Colonic mucosa (tissue), 4 donors: ENCODE data around the gene RGCC. TPM values are rescaled to one million over a fixed set of nuclear protein-coding genes. Genes with fewer than 3 reads are reported as not detected.
A peak's percentile ranks its signal among the peaks of the same experiment; 100 is the strongest.

Source experiments
- DNase-seq: peaks from one replicate; pipeline ENCODE4 v3.0.0-alpha.2; 2020
- H3K27ac ChIP-seq: fragments of 200-600 bp; one replicate; pipeline ENCODE4 v1.8.0; 2021
- H3K27me3 ChIP-seq: fragments of 200-600 bp; one replicate; pipeline ENCODE4 v1.8.0; 2021
- H3K36me3 ChIP-seq: fragments of 200-600 bp; one replicate; pipeline ENCODE4 v1.8.0; 2021
- H3K4me1 ChIP-seq: fragments of 200-600 bp; one replicate; pipeline ENCODE4 v1.8.0; 2021; ENCODE audit warnings: mild to moderate bottlenecking
- H3K4me3 ChIP-seq: fragments of 200-600 bp; one replicate; pipeline ENCODE4 v1.8.0; 2021
- H3K9ac ChIP-seq, 2 donors: one replicate each; pipeline ENCODE4 v1.7.0; 2013; ENCODE audit warnings: control low read depth in 2 of 2, low read depth in 2 of 2, low read length in 2 of 2
- H3K9me3 ChIP-seq: fragments of 200-600 bp; one replicate; pipeline ENCODE4 v1.8.0; 2021
- intact Hi-C: fragments of 100-400 bp; cut with DNase I; formaldehyde crosslinking; loops from one replicate; pipeline ENCODE4 v1.14.1; 2022
- total RNA-seq, 2 donors: library from RNA; stranded (reverse); fragmentation: NEBNext Ultra II Directional in 1 of 2; extraction: Animal tissue kit (Norgen Biotek cat#: 25700) in 1 of 2; gene quantifications; one replicate each; pipeline ENCODE4 v1.2.1, GENCODE V29; 2021
- TF ChIP-seq, protein P1 (sequence below): fragments of 200-600 bp; IDR thresholded peaks from one replicate; pipeline ENCODE4 v1.8.0; 2022; ENCODE audit warnings: antibody characterized with exemption, mild to moderate bottlenecking
- donor health status: healthy.
- donor health status: DM: no; HTN: no; CAD: no.
- donor health status: DM: no; HTN: no; CAD: no.

Gene RGCC
- total RNA-seq, 2 donors from 2014 or later, result 5.6 to 10.4 TPM

DNA sequence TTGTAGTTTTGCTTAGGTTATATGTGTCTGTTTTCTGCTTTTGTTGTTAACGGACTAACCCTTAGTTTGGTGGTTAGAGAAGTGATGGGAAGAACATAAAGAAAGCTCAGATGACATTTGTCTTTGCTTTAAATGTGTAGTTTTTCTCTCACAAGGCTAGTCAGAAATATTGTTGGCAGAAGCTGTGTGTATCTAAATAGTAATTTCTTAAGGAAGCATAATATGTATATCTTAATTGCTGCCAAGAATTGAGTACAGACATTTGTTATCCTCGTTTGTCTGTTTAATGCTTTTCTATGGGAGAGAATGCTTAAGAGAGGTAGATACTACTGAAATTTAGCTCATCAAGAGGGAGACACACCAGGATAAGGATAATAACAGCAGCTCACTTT lies 2.7 kb downstream of the RGCC start:
- H3K4me1 ChIP-seq, result no peaks in the 10 kb centered on the region
- H3K36me3 ChIP-seq, result no peaks in the 10 kb centered on the region
- no peaks in the 10 kb centered on the region for H3K9me3 ChIP-seq
- H3K27ac ChIP-seq, result no peak overlapping the region
- peaks cover 23% of the 10 kb centered on the region for H3K27me3 ChIP-seq
- H3K4me3 ChIP-seq, result no peak overlapping the region
- H3K9ac ChIP-seq, result no peak overlapping the region
- no peak for DNase-seq
- TF ChIP-seq, protein P1, sequence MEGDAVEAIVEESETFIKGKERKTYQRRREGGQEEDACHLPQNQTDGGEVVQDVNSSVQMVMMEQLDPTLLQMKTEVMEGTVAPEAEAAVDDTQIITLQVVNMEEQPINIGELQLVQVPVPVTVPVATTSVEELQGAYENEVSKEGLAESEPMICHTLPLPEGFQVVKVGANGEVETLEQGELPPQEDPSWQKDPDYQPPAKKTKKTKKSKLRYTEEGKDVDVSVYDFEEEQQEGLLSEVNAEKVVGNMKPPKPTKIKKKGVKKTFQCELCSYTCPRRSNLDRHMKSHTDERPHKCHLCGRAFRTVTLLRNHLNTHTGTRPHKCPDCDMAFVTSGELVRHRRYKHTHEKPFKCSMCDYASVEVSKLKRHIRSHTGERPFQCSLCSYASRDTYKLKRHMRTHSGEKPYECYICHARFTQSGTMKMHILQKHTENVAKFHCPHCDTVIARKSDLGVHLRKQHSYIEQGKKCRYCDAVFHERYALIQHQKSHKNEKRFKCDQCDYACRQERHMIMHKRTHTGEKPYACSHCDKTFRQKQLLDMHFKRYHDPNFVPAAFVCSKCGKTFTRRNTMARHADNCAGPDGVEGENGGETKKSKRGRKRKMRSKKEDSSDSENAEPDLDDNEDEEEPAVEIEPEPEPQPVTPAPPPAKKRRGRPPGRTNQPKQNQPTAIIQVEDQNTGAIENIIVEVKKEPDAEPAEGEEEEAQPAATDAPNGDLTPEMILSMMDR, result no peak
- intact Hi-C loops, result loop anchor here (10.0 kb wide), 1 partner anchor 185 kb away; no protein-coding TSS in a partner anchor

DNA sequence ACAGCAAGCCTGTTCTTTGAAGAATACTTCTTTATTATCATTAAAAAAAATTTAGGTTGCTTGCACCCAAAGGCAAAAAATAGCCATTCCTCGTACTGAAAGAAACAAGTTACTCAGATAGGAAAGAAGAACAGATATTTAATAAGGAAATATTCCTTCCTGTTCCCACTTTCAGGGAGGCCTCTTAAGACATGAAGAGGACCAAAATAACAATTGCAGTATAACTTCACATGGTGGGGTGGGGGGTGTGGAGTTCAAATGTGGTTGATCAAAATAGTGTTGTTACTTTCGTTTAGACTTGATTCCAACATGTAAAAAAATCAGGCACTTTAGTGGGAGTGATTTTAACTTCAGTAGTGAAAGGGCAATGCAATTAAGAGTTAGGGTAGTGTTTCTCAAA lies 3.6 kb downstream of the RGCC start:
- no peaks in the 10 kb centered on the region for H3K4me1 ChIP-seq

DNA sequence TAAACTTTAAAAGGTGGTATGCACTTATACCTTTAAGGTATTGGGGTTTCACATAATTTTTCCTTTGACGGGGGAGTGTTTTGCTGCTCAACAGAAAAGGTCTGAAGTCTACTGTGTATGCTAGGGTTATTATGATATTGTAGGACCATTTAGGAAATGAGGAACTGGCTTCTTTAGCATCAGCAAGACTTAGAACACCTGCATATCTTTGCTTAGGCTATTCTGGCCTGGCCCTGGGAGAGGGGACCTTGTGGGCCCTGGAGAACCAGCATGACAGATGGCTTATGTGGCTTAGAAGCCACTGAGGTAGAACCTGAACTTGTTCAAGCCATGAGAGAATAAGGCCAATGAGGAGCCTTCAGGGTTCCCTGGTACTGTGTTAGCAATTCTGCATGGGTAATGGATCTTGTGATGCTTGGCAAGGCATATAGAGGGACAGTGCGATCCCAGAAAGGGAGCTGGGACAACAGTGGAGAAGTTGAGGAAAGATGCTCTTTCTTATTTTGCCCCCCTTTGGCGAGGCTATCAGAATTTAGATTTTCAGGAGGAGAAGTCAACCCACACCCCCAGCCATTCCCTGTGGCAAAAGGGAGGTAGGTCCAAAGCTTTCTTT lies 4.3 kb downstream of the RGCC start:
- Histone ChIP-seq H3K4me1 (no peaks in the 10 kb centered on the region), H3K36me3 (no peaks in the 10 kb centered on the region), H3K4me3 (no peak overlapping the region), H3K9me3 (no peaks in the 10 kb centered on the region), H3K9ac (no peak overlapping the region), H3K27ac (no peak overlapping the region), H3K27me3 (peaks cover 21% of the 10 kb centered on the region)
- no peak for DNase-seq
- TF ChIP-seq, protein P1, result no peak
- intact Hi-C loops, result loop anchor here (10.0 kb wide), 1 partner anchor 183 kb away; no protein-coding TSS in a partner anchor

More for the DNA sequence above, 3.6 kb downstream of the RGCC start:
- intact Hi-C loops, result loop anchor here (10.0 kb wide), 1 partner anchor 184 kb away; no protein-coding TSS in a partner anchor
- Histone ChIP-seq H3K4me3 (no peak overlapping the region), H3K9me3 (no peaks in the 10 kb centered on the region), H3K27ac (no peak overlapping the region), H3K9ac (no peak overlapping the region), H3K27me3 (peaks cover 23% of the 10 kb centered on the region), H3K36me3 (no peaks in the 10 kb centered on the region)
- TF ChIP-seq, protein P1, result no peak
- DNase-seq, result no peak

DNA sequence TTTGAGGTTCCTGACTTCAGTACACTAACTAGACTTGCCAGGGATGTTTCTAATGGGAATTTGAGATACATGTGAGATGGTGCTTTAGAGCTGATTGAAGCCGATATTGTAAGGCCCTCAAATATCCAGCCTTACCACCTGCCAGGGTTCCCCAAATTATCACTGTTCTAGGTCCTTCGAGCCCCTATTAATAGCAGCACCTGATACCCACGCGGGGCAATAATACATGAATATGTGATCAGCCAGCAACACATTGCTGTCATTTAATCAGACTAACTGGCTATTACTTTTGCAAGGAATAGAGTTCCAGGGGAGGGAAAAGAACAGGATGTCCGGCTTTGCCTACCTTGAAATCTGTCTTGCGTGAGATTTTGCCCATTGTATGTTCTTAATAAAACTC lies 5.1 kb downstream of the RGCC start:
- TF ChIP-seq, protein P1, result no peak
- Histone ChIP-seq H3K36me3 (no peaks in the 10 kb centered on the region), H3K27ac (no peak overlapping the region), H3K4me1 (no peaks in the 10 kb centered on the region), H3K9ac (no peak overlapping the region), H3K9me3 (no peaks in the 10 kb centered on the region), H3K27me3 (peaks cover 13% of the 10 kb centered on the region), H3K4me3 (no peak overlapping the region)
- no peak for DNase-seq
- intact Hi-C loops, result loop anchor here (10.0 kb wide), 1 partner anchor 182 kb away; no protein-coding TSS in a partner anchor

DNA sequence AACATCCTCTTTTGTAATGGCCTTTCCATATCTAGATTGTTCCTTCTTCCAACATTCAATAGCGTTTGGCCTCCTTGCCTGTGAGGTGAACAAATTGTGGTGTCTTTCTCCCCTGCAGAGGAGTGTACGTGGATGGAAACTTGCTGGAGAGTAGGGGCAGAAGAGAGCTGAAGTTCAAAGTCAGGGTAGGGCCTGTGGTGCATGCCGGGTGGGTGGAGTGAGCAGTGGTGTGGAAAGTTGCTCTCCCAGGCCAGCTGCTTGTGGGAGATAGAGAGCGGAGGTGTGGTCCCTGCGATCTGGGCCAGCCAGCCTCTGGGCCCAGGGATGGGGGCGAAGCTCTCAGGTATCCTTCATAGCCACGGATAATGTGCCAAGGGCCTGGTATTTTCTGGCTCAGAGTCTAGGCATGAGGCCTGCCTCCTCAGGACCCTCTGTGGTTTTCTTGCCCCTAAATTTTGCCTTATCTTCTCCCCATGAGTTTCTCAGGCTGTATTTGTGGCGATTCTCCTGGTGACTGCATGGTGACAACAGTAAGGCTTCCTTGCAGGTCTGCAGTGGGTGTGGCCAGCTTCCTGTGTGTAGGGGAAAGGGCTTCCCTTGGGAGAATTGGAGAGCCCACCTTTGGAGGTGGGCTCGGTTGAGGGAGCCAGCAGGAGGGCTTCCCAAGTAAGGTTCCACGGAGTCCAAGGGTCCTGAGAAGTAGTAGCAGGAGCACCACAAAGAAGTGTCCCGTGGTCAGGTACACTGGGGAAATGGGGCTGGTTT lies 6.7 kb downstream of the RGCC start:
- intact Hi-C loops, result loop anchor here (10.0 kb wide), 1 partner anchor 181 kb away; no protein-coding TSS in a partner anchor
- peak overlapping the region; percentile 52 for H3K27ac ChIP-seq

More for the DNA sequence above, 6.7 kb downstream of the RGCC start:
- Histone ChIP-seq H3K9ac (no peak overlapping the region), H3K36me3 (no peaks in the 10 kb centered on the region), H3K4me1 (no peaks in the 10 kb centered on the region), H3K27me3 (no peaks in the 10 kb centered on the region), H3K9me3 (no peaks in the 10 kb centered on the region), H3K4me3 (no peak overlapping the region)
- TF ChIP-seq, protein P1, result no peak
- no peak for DNase-seq
